Mammary epithelial cell (primary cell): ENCODE measurements around the gene SLC25A33.

ENCODE experiments used
- CTCF ChIP-seq, 2 donors: IDR thresholded peaks in 1 of 2; conservative IDR thresholded peaks in 1 of 2; 2 replicates each; pipeline ENCODE4 v1.5.1; 2011 to 2012; ENCODE audit warnings: inconsistent platforms in 2 of 2, low read length in 2 of 2, mild to moderate bottlenecking in 2 of 2, control low read depth in 1 of 2, low read depth in 1 of 2; ENCODE audit not compliant: insufficient read depth in 1 of 2; ENCODE audit errors: extremely low read depth in 1 of 2
- EZH2 ChIP-seq: IDR thresholded peaks from 2 replicates; pipeline ENCODE4 v1.6.1; 2012; ENCODE audit warnings: low read length, inconsistent platforms, borderline replicate concordance

GRCh38 chr1:9559673-9560072, 20.4 kb downstream of the SLC25A33 start:
- TF ChIP-seq CTCF (conservative IDR thresholded peaks at IDR 0.05 in 1 of 2, IDR thresholded peaks at IDR 0.05 in 1 of 2; ENCODE audit: extremely low read depth in 1 of 2, insufficient read depth in 1 of 2, low read depth in 1 of 2, low read length in 2 of 2) (no peak), EZH2 (no peak)
